GM20000 (cell line): ENCODE measurements around the gene EFNA3.
"Not testable (repeated sequence)": the region's sequence is repeated elsewhere in the genome, so short reads cannot be mapped to it uniquely, and the experiment has no call there.

Experiments used
- DNase-seq: peaks from one replicate; pipeline ENCODE4 v3.0.0; 2012; ENCODE audit warnings: low spot score
- TF ChIP-seq, protein P1 (sequence below): IDR thresholded peaks from 2 replicates; pipeline ENCODE4 v1.5.1; 2012; ENCODE audit warnings: mild to moderate bottlenecking, control low read depth; ENCODE audit errors: extremely low read depth, missing control alignments

EFNA3 gene

DNA sequence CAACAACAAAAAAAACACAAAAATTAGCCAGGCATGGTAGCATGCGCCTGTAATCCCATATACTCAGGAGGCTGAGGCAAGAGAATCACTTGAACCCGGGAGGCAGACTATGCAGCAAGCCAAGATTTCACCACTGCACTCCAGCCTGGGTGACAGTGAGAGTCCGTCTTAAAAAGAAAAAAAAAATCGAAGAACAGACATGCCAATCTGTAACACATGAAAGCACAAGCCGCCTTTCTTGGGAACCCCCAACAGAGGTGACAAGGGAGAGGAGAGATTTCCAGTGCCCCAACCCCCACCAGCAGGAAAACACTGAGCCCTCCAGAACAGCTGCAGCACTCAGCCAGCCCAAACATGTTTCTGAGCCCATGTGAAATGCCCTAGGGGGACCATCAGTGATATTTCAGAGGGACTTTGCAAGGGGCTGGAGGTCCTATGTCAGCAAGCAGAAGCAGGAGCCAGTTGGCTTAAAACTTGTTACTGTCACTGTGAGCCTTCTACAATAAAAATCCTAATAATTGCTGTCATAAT lies 34.9 kb downstream of the EFNA3 start:
- no peak for DNase-seq

DNA sequence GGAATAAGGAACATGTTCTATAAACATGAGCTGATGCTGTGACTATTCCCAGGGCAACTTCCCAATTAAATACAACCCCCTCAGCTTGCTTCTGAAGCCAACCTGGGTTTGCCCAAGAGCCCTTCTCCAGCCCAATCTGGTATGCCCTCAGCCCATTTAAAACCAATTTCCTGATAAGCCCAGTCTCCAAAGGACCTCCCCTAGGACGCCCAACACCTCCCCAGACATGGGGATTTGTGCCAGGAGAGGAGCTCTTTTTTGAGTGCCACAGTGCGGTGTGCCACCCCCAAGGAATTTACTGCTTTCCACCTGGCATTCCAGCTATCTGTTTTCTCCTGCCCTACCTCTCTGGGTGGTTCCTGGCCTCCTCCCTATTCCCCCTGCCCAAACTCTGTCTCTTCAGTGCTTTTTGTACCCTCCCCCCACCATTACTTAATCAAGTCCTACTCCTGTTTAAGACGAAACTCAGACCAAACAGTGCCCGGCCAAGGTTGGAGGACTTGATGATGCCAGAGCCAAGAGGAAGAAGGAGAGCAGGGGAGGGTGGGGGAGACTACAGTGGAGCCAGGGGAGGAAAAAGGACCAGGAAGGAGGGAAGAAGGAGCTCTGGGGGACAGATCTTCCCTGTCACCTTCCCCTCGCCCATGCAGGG lies 37.6 kb downstream of the EFNA3 start:
- no peak for DNase-seq
- TF ChIP-seq, protein P1, sequence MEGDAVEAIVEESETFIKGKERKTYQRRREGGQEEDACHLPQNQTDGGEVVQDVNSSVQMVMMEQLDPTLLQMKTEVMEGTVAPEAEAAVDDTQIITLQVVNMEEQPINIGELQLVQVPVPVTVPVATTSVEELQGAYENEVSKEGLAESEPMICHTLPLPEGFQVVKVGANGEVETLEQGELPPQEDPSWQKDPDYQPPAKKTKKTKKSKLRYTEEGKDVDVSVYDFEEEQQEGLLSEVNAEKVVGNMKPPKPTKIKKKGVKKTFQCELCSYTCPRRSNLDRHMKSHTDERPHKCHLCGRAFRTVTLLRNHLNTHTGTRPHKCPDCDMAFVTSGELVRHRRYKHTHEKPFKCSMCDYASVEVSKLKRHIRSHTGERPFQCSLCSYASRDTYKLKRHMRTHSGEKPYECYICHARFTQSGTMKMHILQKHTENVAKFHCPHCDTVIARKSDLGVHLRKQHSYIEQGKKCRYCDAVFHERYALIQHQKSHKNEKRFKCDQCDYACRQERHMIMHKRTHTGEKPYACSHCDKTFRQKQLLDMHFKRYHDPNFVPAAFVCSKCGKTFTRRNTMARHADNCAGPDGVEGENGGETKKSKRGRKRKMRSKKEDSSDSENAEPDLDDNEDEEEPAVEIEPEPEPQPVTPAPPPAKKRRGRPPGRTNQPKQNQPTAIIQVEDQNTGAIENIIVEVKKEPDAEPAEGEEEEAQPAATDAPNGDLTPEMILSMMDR = no peak

More for the DNA sequence above, 34.9 kb downstream of the EFNA3 start:
- TF ChIP-seq, protein P1 = no peak

DNA sequence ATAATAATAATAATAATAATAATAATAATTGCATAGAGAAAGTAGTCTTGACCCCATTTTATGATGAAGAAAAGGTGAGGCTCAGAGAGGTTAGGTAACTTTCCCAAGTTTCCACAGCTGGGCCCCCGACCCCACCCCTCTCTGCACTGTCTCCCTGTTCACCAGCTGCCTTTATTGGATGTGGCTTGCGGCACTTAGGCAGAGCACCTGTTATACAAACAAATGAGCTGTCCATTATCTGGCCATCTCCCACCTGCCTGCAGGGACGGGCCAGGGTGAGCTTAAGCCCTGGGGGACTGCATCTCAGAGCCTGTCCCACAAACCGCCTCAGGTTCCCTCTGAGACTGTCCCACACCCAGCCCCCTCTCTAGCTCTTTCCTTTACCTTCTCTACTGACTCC lies 39.0 kb downstream of the EFNA3 start:
- no peak for DNase-seq
- TF ChIP-seq, protein P1 = no peak

DNA sequence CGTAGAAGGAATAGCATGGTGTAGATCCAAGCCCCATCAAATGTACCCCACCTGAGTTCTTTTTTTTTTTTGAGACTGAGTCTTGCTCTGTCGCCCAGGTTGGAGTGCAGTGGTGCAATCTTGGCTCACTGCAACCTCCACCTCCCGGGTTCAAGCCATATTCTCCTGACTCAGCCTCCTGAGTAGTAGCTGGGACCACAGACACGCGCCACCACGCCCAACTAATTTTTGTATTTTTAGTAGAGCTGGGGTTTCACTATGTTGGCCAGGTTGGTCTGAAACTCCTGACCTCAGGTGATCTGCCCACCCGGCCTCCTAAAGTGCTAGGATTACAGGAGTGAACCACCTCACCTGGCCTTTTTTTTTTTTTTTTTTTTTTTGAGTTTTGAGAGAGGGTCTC lies 39.5 kb downstream of the EFNA3 start:
- DNase-seq = not testable (repeated sequence)

DNA sequence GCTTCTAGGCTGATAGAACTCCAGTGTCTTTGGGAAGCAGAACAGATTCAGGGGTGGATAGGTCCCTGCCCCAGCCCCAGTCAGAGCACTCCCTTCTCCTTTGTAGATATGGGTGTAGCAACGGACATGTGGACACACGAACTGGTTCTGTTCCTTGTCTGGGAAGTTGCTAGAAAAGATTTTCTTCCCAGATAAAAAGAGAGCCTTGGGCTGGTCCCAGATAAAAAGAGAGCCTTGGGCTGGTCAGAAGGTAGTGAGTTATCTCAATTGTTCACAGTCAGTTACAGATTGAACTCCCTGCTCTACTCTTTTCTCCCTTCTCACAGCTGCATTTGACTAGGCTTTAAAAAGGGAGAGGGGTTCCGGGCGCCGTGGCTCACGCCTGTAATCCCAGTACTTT lies 41.6 kb downstream of the EFNA3 start:
- DNase-seq = no peak
- TF ChIP-seq, protein P1 = no peak

DNA sequence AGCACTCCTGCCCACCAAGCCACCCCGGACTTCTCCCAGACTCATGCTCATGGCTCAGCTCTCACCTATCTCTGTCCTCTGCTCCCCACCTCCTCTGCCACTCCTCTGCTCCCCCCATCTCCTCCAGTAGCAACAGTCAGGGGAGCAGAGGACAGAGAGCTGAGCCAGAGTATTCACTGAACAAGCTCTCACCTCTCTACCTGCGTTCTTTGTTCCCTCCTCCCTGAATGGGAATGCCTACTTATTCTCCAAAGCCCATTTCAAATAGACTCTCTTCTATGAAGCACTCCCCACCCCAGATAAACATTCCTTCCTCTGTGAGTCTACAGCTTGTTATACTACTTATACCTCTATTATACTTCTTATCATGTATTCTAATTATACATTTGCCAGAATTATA lies 42.6 kb downstream of the EFNA3 start:
- TF ChIP-seq, protein P1 = no peak

DNA sequence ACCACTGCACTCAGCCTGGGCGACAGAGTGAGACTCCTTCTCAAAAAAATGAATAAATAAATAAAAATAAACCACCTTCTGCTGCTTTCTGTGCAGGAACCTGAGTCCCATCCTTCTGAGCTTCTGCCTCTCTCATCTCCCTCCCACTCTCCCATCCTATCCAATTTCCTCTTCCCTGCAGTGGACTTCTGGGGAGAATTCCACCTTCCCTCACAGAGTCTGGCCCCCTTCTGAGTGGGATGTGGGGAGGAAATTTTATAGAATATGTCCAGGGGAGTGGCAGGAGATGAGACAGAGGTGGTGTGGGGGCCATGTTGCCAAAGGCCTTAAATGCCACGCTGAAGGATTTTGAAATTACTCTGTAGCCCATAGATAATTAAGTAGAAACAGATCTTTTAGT lies 43.7 kb downstream of the EFNA3 start:
- no peak for DNase-seq

More for the DNA sequence above, 42.6 kb downstream of the EFNA3 start:
- no peak for DNase-seq

More for the DNA sequence above, 43.7 kb downstream of the EFNA3 start:
- TF ChIP-seq, protein P1 = no peak
